HCT116 (cell line): Measurements from ENCODE around the gene IGDCC3. TPM values are rescaled to one million over a fixed set of nuclear protein-coding genes. Genes with fewer than 3 reads are reported as not detected.

Experiments
- ATAC-seq: fragments of 200-7000 bp; cut with Tn5 transposase; 2 replicates; pipeline ENCODE4 v1.9.1; 2020; ENCODE audit warnings: mild to moderate bottlenecking, moderate library complexity
- BruUV-seq: library from RNA; stranded (reverse); fragments of 400-500 nt; replicated peaks from 2 replicates; lab custom pipeline; 2021; lab: Mats Ljungman, UMichigan
- CTCF ChIA-PET: fragments of 300-600 bp; sonication (Branson Sonifier 250); formaldehyde crosslinking; loops from one replicate; lab custom pipeline; 2021; ENCODE audit warnings: antibody characterized with exemption; lab: Charles Lee
- POLR2A ChIA-PET: fragments of 300-600, 350-600 bp; sonication (Branson Sonifier 250); formaldehyde crosslinking; loops from one replicate; lab custom pipeline; 2021; ENCODE audit warnings: antibody characterized with exemption; lab: Charles Lee
- RAD21 ChIA-PET, 2 experiments: fragments of 300-600 bp; sonication (Branson Sonifier 250); formaldehyde crosslinking; loops; one replicate each; lab custom pipeline; 2023; ENCODE audit warnings: low total read pairs in 2 of 2; ENCODE audit not compliant: uncharacterized antibody in 2 of 2, unreplicated experiment in 2 of 2, low non-redundant PET in 1 of 2; lab: Charles Lee
- DNase-seq: peaks from one replicate; pipeline ENCODE4 v3.0.0-alpha.2; 2010; ENCODE audit warnings: low read depth, low spot score
- H2AFZ ChIP-seq: fragments of 200-600 bp; shearing (Covaris generic), sonication (generic); 2 replicates; pipeline ENCODE4 v1.6.1; 2017; ENCODE audit warnings: low read depth, mixed run types, mixed read lengths, antibody characterized with exemption, low read length; ENCODE audit not compliant: poor library complexity, severe bottlenecking
- H3K27ac ChIP-seq: 2 replicates; pipeline ENCODE4 v1.5.1; 2012; ENCODE audit warnings: low read depth, low read length
- H3K27me3 ChIP-seq: fragments of 200-600 bp; sonication (generic); 2 replicates; pipeline ENCODE4 v1.6.1; 2016; ENCODE audit warnings: mixed run types, low read length, mixed read lengths; ENCODE audit not compliant: insufficient read depth
- H3K36me3 ChIP-seq, 2 experiments: fragments of 200-500 bp in 1 of 2; fragments of 200-600 bp in 1 of 2; sonication (Bioruptor generic) in 1 of 2; sonication (generic) in 1 of 2; 2 replicates each; pipeline versions ENCODE4 v1.5.1 to v1.6.1; 2014 to 2016; ENCODE audit warnings: low read length in 2 of 2, inconsistent platforms in 1 of 2, mixed read lengths in 1 of 2, mixed run types in 1 of 2; ENCODE audit not compliant: insufficient read depth in 2 of 2, control insufficient read depth in 1 of 2
- H3K4me1 ChIP-seq, 2 experiments: fragments of 200-600 bp in 1 of 2; sonication (generic) in 1 of 2; 2 replicates each; pipeline versions ENCODE4 v1.5.1 to v1.6.1; 2012 to 2017; ENCODE audit warnings: low read length in 2 of 2, inconsistent platforms in 1 of 2, mild to moderate bottlenecking in 1 of 2, mixed read lengths in 1 of 2, mixed run types in 1 of 2, moderate library complexity in 1 of 2; ENCODE audit not compliant: insufficient read depth in 2 of 2, control insufficient read depth in 1 of 2
- H3K4me2 ChIP-seq: fragments of 200-600 bp; sonication (generic); 2 replicates; pipeline ENCODE4 v1.6.1; 2017; ENCODE audit warnings: mixed run types, low read length, mixed read lengths
- H3K4me3 ChIP-seq, 2 experiments: fragments of 200-600 bp in 1 of 2; sonication (generic) in 1 of 2; replicated peaks in 1 of 2; 2 replicates each; pipeline ENCODE4 v1.5.1; 2011 to 2016; ENCODE audit warnings: low read length in 2 of 2, control low read depth in 1 of 2, low read depth in 1 of 2, mild to moderate bottlenecking in 1 of 2, mixed read lengths in 1 of 2, mixed run types in 1 of 2
- H3K79me2 ChIP-seq: fragments of 200-600 bp; sonication (generic); 2 replicates; pipeline ENCODE4 v1.6.1; 2017; ENCODE audit warnings: mild to moderate bottlenecking, mixed run types, low read length, moderate library complexity, mixed read lengths; ENCODE audit not compliant: insufficient read depth
- H3K9ac ChIP-seq: fragments of 200-600 bp; sonication (generic); 2 replicates; pipeline ENCODE4 v1.6.1; 2016; ENCODE audit warnings: low read length, mixed read lengths
- H3K9me2 ChIP-seq: fragments of 200-600 bp; sonication (generic), shearing (Covaris generic); 2 replicates; pipeline ENCODE4 v1.6.1; 2017; ENCODE audit warnings: mixed run types, mild to moderate bottlenecking, moderate library complexity; ENCODE audit not compliant: insufficient read depth
- H3K9me3 ChIP-seq, 2 experiments: fragments of 200-500 bp in 1 of 2; fragments of 200-600 bp in 1 of 2; sonication (Bioruptor generic) in 1 of 2; sonication (generic) in 1 of 2; 2 replicates each; pipeline ENCODE4 v1.6.1; 2014 to 2017; ENCODE audit warnings: low read length in 2 of 2, mixed read lengths in 2 of 2, inconsistent platforms in 1 of 2, low read depth in 1 of 2, mild to moderate bottlenecking in 1 of 2, mixed run types in 1 of 2, moderate library complexity in 1 of 2; ENCODE audit not compliant: control insufficient read depth in 1 of 2, insufficient read depth in 1 of 2
- H4K20me1 ChIP-seq: fragments of 200-600 bp; sonication (generic), shearing (Covaris generic); 2 replicates; pipeline ENCODE4 v1.6.1; 2017; ENCODE audit warnings: mixed run types, mild to moderate bottlenecking, moderate library complexity; ENCODE audit not compliant: insufficient read depth
- CBX3 ChIP-seq: IDR thresholded peaks from 2 replicates; pipeline ENCODE4 v1.6.1; 2012; ENCODE audit warnings: low read depth
- CEBPB ChIP-seq: IDR thresholded peaks from 2 replicates; pipeline ENCODE4 v1.6.1; 2012; ENCODE audit warnings: low read depth
- EGR1 ChIP-seq: IDR thresholded peaks from 2 replicates; pipeline ENCODE4 v1.6.1; 2012; ENCODE audit warnings: low read depth
- ELF1 ChIP-seq: IDR thresholded peaks from 2 replicates; pipeline ENCODE4 v1.6.1; 2012; ENCODE audit warnings: low read depth, borderline replicate concordance
- EZH2 ChIP-seq: fragments of 200-600 bp; sonication (generic); IDR thresholded peaks from 2 replicates; pipeline ENCODE4 v1.6.1; 2017; ENCODE audit warnings: antibody characterized with exemption, mixed run types
- EZH2phosphoT487 ChIP-seq: fragments of 200-600 bp; IDR thresholded peaks from 2 replicates; pipeline ENCODE4 v1.6.1; 2018; ENCODE audit warnings: antibody characterized with exemption, borderline replicate concordance
- FOSL1 ChIP-seq: IDR thresholded peaks from 2 replicates; pipeline ENCODE4 v1.6.1; 2012; ENCODE audit warnings: low read depth
- JUND ChIP-seq: IDR thresholded peaks from 2 replicates; pipeline ENCODE4 v1.6.1; 2012
- POLR2A ChIP-seq: IDR thresholded peaks from 2 replicates; pipeline ENCODE4 v1.7.0; 2011; ENCODE audit warnings: borderline replicate concordance; ENCODE audit not compliant: insufficient read depth, insufficient read length; ENCODE audit errors: extremely low read depth
- POLR2AphosphoS5 ChIP-seq: IDR thresholded peaks from 2 replicates; pipeline ENCODE4 v1.6.1; 2011; ENCODE audit warnings: mild to moderate bottlenecking, low read depth, low read length, moderate library complexity
- RAD21 ChIP-seq: IDR thresholded peaks from 2 replicates; pipeline ENCODE4 v1.6.1; 2012; ENCODE audit warnings: low read depth, mild to moderate bottlenecking
- SIN3A ChIP-seq: IDR thresholded peaks from 2 replicates; pipeline ENCODE4 v1.6.1; 2012; ENCODE audit warnings: low read depth
- SP1 ChIP-seq: IDR thresholded peaks from 2 replicates; pipeline ENCODE4 v1.6.1; 2012; ENCODE audit warnings: low read depth
- SRF ChIP-seq: IDR thresholded peaks from 2 replicates; pipeline ENCODE4 v1.6.1; 2012; ENCODE audit warnings: low read depth
- ZFX ChIP-seq: fragments of 450-650 bp; IDR thresholded peaks from 2 replicates; pipeline ENCODE4 v1.6.1; 2017
- ZNF274 ChIP-seq: fragments of 200-500 bp; sonication (Bioruptor generic); IDR thresholded peaks from 2 replicates; pipeline ENCODE4 v1.6.1; 2014; ENCODE audit warnings: mild to moderate bottlenecking, low read depth, low read length, inconsistent platforms
- intact Hi-C: fragments of 100-400 bp; cut with micrococcal nuclease; formaldehyde crosslinking; loops from 2 replicates; pipeline ENCODE4 v1.10.0; 2022
- total RNA-seq: library from RNA; stranded (reverse); gene quantifications from one replicate; pipeline ENCODE4 v1.2.1, GENCODE V29; 2021; ENCODE audit not compliant: unreplicated experiment
- TF ChIP-seq, protein P1 (sequence below): IDR thresholded peaks from 2 replicates; pipeline ENCODE4 v1.6.1; 2012

Gene IGDCC3
- total RNA-seq, 1 experiment from 2014 or later = 0.44 TPM

DNA sequence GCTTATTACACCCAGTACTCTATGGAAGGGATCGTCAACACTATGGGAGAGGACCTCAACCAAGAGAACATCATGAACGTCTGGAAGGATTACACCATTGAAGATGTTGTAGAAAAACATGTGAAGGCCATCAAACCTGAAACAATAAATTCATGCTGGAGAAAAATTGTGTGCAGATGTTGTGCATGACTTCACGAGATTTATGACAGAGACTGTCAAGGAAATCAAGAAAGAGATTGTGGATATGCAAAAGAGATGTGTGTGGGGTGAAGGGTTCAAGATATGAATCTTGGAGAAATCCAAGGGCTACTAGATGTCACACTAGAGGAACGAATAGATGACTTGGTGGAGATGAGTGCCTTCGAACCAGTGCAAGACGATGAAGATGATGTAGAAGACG, 87.6 kb downstream of the IGDCC3 start:
- no TSS peak for BruUV-seq
- no peaks in the 10 kb centered on the region for H4K20me1 ChIP-seq
- no peaks in the 10 kb centered on the region for H3K9me2 ChIP-seq
- no peaks in the 10 kb centered on the region for H3K27me3 ChIP-seq
- POLR2A ChIA-PET = interaction anchor here (1.3 kb wide), 1 partner anchor 14 kb away, joined by 6 read pairs; the partner anchor contains the start of gene RNU5B-1
- no peaks in the 10 kb centered on the region for H3K36me3 ChIP-seq
- ATAC-seq (no peak), DNase-seq (no peak)
- TF ChIP-seq SRF (no peak), POLR2A (no peak), ZNF274 (no peak), RAD21 (no peak), EGR1 (no peak), ZFX (no peak), FOSL1 (no peak), POLR2AphosphoS5 (no peak), EZH2 (no peak), SIN3A (no peak), EZH2phosphoT487 (no peak)
- TF ChIP-seq, protein P1, sequence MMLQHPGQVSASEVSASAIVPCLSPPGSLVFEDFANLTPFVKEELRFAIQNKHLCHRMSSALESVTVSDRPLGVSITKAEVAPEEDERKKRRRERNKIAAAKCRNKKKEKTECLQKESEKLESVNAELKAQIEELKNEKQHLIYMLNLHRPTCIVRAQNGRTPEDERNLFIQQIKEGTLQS = no peak
- no peak overlapping the region for H3K9ac ChIP-seq
- no peak overlapping the region for H3K4me2 ChIP-seq
- no peak overlapping the region for H3K4me3 ChIP-seq
- no peaks in the 10 kb centered on the region for H3K79me2 ChIP-seq
- CTCF ChIA-PET = no interaction called here
- peaks cover 11 to 24% of the 10 kb centered on the region in 2 experiments for H3K4me1 ChIP-seq
- H3K27ac ChIP-seq = no peak overlapping the region
- H2AFZ ChIP-seq = no peak overlapping the region
- RAD21 ChIA-PET = no interaction called here
- intact Hi-C loops = no loop called here
- no peaks in the 10 kb centered on the region for H3K9me3 ChIP-seq

DNA sequence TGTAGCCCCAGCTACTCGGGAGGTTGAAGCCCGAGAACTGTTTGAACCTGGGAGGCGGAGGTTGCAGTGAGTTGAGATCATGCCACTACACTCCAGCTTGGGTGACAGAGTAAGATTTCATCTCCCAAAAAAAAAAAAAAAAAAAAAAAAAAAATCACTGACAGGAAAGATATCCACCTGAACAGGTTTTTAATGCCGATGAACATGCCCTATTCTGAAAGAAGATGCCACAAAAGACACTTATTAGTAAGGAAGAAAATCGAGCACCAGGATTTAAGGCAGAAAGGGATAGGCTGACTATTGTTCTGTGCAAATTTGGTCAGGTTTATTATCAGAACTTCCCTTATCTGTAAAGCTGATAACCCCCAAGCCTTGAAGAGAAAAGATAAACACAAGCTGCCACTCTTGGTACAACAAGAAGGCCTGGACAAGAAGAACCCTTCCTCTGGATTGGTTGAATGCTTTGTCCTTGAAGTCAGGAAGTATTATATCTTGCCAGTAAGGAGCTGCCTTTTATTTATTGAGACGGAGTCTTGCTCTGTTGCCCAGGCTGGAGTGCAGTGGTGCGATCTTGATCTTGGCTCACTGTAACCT, 88.4 kb downstream of the IGDCC3 start:
- RAD21 ChIA-PET = no interaction called here
- CTCF ChIA-PET = no interaction called here

More for the DNA sequence above, 88.4 kb downstream of the IGDCC3 start:
- no peak overlapping the region for H3K4me3 ChIP-seq
- no peak overlapping the region for H3K4me2 ChIP-seq
- no TSS peak for BruUV-seq
- H3K79me2 ChIP-seq = no peaks in the 10 kb centered on the region
- no peak for TF ChIP-seq EZH2
- no peak for TF ChIP-seq CBX3
- TF ChIP-seq CEBPB = no peak
- no peak for TF ChIP-seq SIN3A
- no peak for TF ChIP-seq SP1
- TF ChIP-seq ELF1 = no peak
- TF ChIP-seq JUND = no peak
- no peak overlapping the region for H2AFZ ChIP-seq
- H4K20me1 ChIP-seq = no peaks in the 10 kb centered on the region
- intact Hi-C loops = no loop called here
- peaks cover 11 to 24% of the 10 kb centered on the region in 2 experiments for H3K4me1 ChIP-seq
- H3K9ac ChIP-seq = no peak overlapping the region
- no peak for ATAC-seq
- no peaks in the 10 kb centered on the region for H3K9me2 ChIP-seq
- H3K27ac ChIP-seq = no peak overlapping the region
- no peaks in the 10 kb centered on the region for H3K9me3 ChIP-seq
- POLR2A ChIA-PET = interaction anchor here (1.3 kb wide), 1 partner anchor 15 kb away, joined by 6 read pairs; the partner anchor contains the start of gene RNU5B-1
- no peaks in the 10 kb centered on the region for H3K27me3 ChIP-seq
- DNase-seq = no peak
- H3K36me3 ChIP-seq = no peaks in the 10 kb centered on the region
